ENCODE measurements around the gene UGT8.

Gene UGT8

GRCh38 chr4:114692958-114693357 lies 94.4 kb downstream of the UGT8 start:
- Histone ChIP-seq H3K4me2 (ENCODE audit: insufficient read depth, low read length, poor library complexity, severe bottlenecking) (no peak overlapping the region), H4K91ac (ENCODE audit: low read depth, low read length, poor library complexity) (no peak overlapping the region), H3K27me3 (ENCODE audit: control insufficient read depth in 3 of 3, insufficient read depth in 3 of 3, low read depth in 1 of 3, low read length in 3 of 3) (no peaks in the 10 kb centered on the region), H2BK120ac (ENCODE audit: low read depth, low read length) (no peak overlapping the region), H2AK5ac (ENCODE audit: low read depth, low read length) (no peak overlapping the region), H3K23ac (ENCODE audit: low read depth, low read length, poor library complexity) (no peak overlapping the region), H3K4me1 (ENCODE audit: control insufficient read depth in 2 of 2, insufficient read depth in 1 of 2, low read depth in 1 of 2, low read length in 2 of 2) (peaks cover 0 to 4% of the 10 kb centered on the region in 2 donors), H3K9me3 (replicated peaks in 1 of 2; ENCODE audit: control insufficient read depth in 2 of 2, insufficient read depth in 1 of 2, low read depth in 1 of 2, low read length in 2 of 2) (no peaks in the 10 kb centered on the region), H3K4ac (ENCODE audit: low read length) (no peak overlapping the region), H2BK12ac (ENCODE audit: low read length) (no peak overlapping the region), H3K14ac (ENCODE audit: low read length) (no peak overlapping the region), H3K79me1 (ENCODE audit: low read depth, low read length) (no peaks in the 10 kb centered on the region), H2BK15ac (ENCODE audit: low read length) (no peak overlapping the region), H3K36me3 (replicated peaks in 1 of 2; ENCODE audit: control insufficient read depth in 2 of 2, insufficient read depth in 2 of 2, low read length in 2 of 2) (no peaks in the 10 kb centered on the region), H3K18ac (ENCODE audit: low read length) (no peak overlapping the region), H2BK5ac (ENCODE audit: low read length) (no peak overlapping the region), H3K9ac (ENCODE audit: low read depth, low read length, poor library complexity) (no peak overlapping the region), H3K4me3 (ENCODE audit: low read length in 2 of 2) (no peak overlapping the region), H4K8ac (ENCODE audit: low read depth, low read length) (no peak overlapping the region), H3K27ac (replicated peaks; ENCODE audit: low read length) (no peak overlapping the region), H2AFZ (ENCODE audit: low read length) (no peak overlapping the region)
- DNase-seq (ENCODE audit: low spot score): no peak
- WGBS, 2 donors (ENCODE audit: extremely low coverage in 2 of 2, insufficient read length in 2 of 2, insufficient replicate concordance in 1 of 2): no CpG with 5 or more reads among the region's 3 CpGs

DNA sequence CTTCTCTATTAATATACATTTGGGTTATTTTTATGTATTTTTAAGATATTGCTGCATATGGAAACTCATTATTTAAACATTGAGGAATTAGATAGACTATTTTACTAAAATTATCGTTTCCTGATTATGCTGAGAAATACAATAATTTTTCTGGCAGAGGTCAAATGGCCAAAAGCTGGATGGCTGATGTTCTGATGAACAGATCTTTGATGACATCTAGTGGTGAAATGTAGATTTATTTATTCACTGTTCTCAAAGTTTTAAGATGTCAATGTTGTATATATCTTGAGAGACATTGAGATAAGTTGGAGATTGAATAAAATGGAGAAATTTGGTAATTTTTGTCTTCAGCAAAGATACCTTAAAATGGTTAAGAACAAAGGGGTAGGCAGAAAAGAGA lies 96.2 kb downstream of the UGT8 start:
- Histone ChIP-seq H4K91ac (ENCODE audit: low read depth, low read length, poor library complexity) (no peak overlapping the region), H2AFZ (ENCODE audit: low read length) (no peak overlapping the region), H2BK15ac (ENCODE audit: low read length) (no peak overlapping the region), H2BK5ac (ENCODE audit: low read length) (no peak overlapping the region), H3K23ac (ENCODE audit: low read depth, low read length, poor library complexity) (no peak overlapping the region), H2AK5ac (ENCODE audit: low read depth, low read length) (no peak overlapping the region), H3K4me3 (ENCODE audit: low read length in 2 of 2) (no peak overlapping the region), H3K9me3 (replicated peaks in 1 of 2; ENCODE audit: control insufficient read depth in 2 of 2, insufficient read depth in 1 of 2, low read depth in 1 of 2, low read length in 2 of 2) (no peaks in the 10 kb centered on the region), H3K4me1 (ENCODE audit: control insufficient read depth in 2 of 2, insufficient read depth in 1 of 2, low read depth in 1 of 2, low read length in 2 of 2) (peaks cover 0 to 4% of the 10 kb centered on the region in 2 donors), H3K4ac (ENCODE audit: low read length) (no peak overlapping the region), H3K79me1 (ENCODE audit: low read depth, low read length) (no peaks in the 10 kb centered on the region), H3K18ac (ENCODE audit: low read length) (no peak overlapping the region), H2BK12ac (ENCODE audit: low read length) (no peak overlapping the region), H3K36me3 (replicated peaks in 1 of 2; ENCODE audit: control insufficient read depth in 2 of 2, insufficient read depth in 2 of 2, low read length in 2 of 2) (no peaks in the 10 kb centered on the region), H2BK120ac (ENCODE audit: low read depth, low read length) (no peak overlapping the region), H3K4me2 (ENCODE audit: insufficient read depth, low read length, poor library complexity, severe bottlenecking) (no peak overlapping the region), H3K27me3 (ENCODE audit: control insufficient read depth in 3 of 3, insufficient read depth in 3 of 3, low read depth in 1 of 3, low read length in 3 of 3) (no peaks in the 10 kb centered on the region), H4K8ac (ENCODE audit: low read depth, low read length) (no peak overlapping the region), H3K14ac (ENCODE audit: low read length) (no peak overlapping the region), H3K27ac (replicated peaks; ENCODE audit: low read length) (no peak overlapping the region), H3K9ac (ENCODE audit: low read depth, low read length, poor library complexity) (no peak overlapping the region)
- peak; percentile 26 for DNase-seq (ENCODE audit: low spot score)
- WGBS, 2 donors (ENCODE audit: extremely low coverage in 2 of 2, insufficient read length in 2 of 2, insufficient replicate concordance in 1 of 2): no CpG with 5 or more reads among the region's 1 CpG

DNA sequence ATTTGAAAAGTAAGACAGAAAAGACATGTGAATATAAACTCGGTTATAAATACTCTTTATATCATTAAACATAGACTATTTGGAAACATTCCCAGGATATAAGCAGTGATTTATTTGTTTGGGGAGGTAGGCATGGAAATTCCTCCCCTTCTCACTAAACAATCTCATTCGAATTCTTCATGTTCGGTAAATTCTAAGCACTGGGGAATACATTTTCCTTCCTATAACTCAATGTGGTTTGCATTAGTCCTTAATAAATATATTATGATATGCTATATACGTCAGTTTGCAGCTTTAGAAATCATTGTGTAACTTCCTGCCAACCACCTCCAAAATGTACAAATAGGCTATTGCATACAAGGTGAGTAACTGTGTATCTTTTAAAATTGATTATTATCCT lies 99.6 kb downstream of the UGT8 start:
- peaks cover 0 to 4% of the 10 kb centered on the region in 2 donors for H3K4me1 ChIP-seq (ENCODE audit: control insufficient read depth in 2 of 2, insufficient read depth in 1 of 2, low read depth in 1 of 2, low read length in 2 of 2)
- H3K79me1 ChIP-seq (ENCODE audit: low read depth, low read length): no peaks in the 10 kb centered on the region
- no peak for DNase-seq (ENCODE audit: low spot score)
- no peak overlapping the region for H2BK5ac ChIP-seq (ENCODE audit: low read length)
- WGBS, 2 donors (ENCODE audit: extremely low coverage in 2 of 2, insufficient read length in 2 of 2, insufficient replicate concordance in 1 of 2): no CpG with 5 or more reads among the region's 4 CpGs
- H2BK12ac ChIP-seq (ENCODE audit: low read length): no peak overlapping the region
- no peak overlapping the region for H3K18ac ChIP-seq (ENCODE audit: low read length)
- H3K4me2 ChIP-seq (ENCODE audit: insufficient read depth, low read length, poor library complexity, severe bottlenecking): no peak overlapping the region
- H4K91ac ChIP-seq (ENCODE audit: low read depth, low read length, poor library complexity): no peak overlapping the region
- no peak overlapping the region for H2AFZ ChIP-seq (ENCODE audit: low read length)
- H3K4ac ChIP-seq (ENCODE audit: low read length): no peak overlapping the region
- H3K4me3 ChIP-seq (ENCODE audit: low read length in 2 of 2): no peak overlapping the region
- H3K14ac ChIP-seq (ENCODE audit: low read length): no peak overlapping the region
- H2BK15ac ChIP-seq (ENCODE audit: low read length): no peak overlapping the region
- H2BK120ac ChIP-seq (ENCODE audit: low read depth, low read length): no peak overlapping the region
- no peak overlapping the region for H4K8ac ChIP-seq (ENCODE audit: low read depth, low read length)
- H3K27me3 ChIP-seq (ENCODE audit: control insufficient read depth in 3 of 3, insufficient read depth in 3 of 3, low read depth in 1 of 3, low read length in 3 of 3): no peaks in the 10 kb centered on the region
- H2AK5ac ChIP-seq (ENCODE audit: low read depth, low read length): no peak overlapping the region
- H3K36me3 ChIP-seq (replicated peaks in 1 of 2; ENCODE audit: control insufficient read depth in 2 of 2, insufficient read depth in 2 of 2, low read length in 2 of 2): no peaks in the 10 kb centered on the region
- no peak overlapping the region for H3K9ac ChIP-seq (ENCODE audit: low read depth, low read length, poor library complexity)
- H3K23ac ChIP-seq (ENCODE audit: low read depth, low read length, poor library complexity): no peak overlapping the region
- no peaks in the 10 kb centered on the region for H3K9me3 ChIP-seq (replicated peaks in 1 of 2; ENCODE audit: control insufficient read depth in 2 of 2, insufficient read depth in 1 of 2, low read depth in 1 of 2, low read length in 2 of 2)
- no peak overlapping the region for H3K27ac ChIP-seq (replicated peaks; ENCODE audit: low read length)

DNA sequence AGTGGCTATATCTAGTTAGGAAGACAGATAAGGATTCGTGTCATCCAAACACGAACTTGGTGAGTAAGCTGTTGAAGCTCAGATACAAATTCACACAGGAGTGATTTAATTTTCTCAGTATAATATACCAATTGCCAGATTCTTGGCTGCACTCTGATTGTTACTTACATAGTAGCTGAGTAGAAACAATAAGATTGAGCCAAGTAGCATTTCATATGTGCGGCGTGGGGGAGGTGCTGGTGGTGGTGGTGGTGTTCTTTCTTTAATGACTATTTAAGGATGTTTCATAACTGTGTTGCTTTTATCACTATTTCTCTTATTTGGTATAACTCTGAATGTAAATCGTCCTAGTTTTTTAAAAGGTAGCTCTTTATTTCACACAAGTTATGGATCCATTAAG lies 102.9 kb downstream of the UGT8 start:
- no peak overlapping the region for H3K4me3 ChIP-seq (ENCODE audit: low read length in 2 of 2)
- H3K27ac ChIP-seq (replicated peaks; ENCODE audit: low read length): no peak overlapping the region
- no peak overlapping the region for H2BK5ac ChIP-seq (ENCODE audit: low read length)
- no peaks in the 10 kb centered on the region for H3K27me3 ChIP-seq (ENCODE audit: control insufficient read depth in 3 of 3, insufficient read depth in 3 of 3, low read depth in 1 of 3, low read length in 3 of 3)
- no peak overlapping the region for H3K4me2 ChIP-seq (ENCODE audit: insufficient read depth, low read length, poor library complexity, severe bottlenecking)
- H3K79me1 ChIP-seq (ENCODE audit: low read depth, low read length): no peaks in the 10 kb centered on the region
- H4K8ac ChIP-seq (ENCODE audit: low read depth, low read length): no peak overlapping the region
- H3K36me3 ChIP-seq (replicated peaks in 1 of 2; ENCODE audit: control insufficient read depth in 2 of 2, insufficient read depth in 2 of 2, low read length in 2 of 2): no peaks in the 10 kb centered on the region
- WGBS, 2 donors (ENCODE audit: extremely low coverage in 2 of 2, insufficient read length in 2 of 2, insufficient replicate concordance in 1 of 2): no CpG with 5 or more reads among the region's 5 CpGs
- no peak overlapping the region for H3K18ac ChIP-seq (ENCODE audit: low read length)
- H2BK12ac ChIP-seq (ENCODE audit: low read length): no peak overlapping the region
- H2AK5ac ChIP-seq (ENCODE audit: low read depth, low read length): no peak overlapping the region
- DNase-seq (ENCODE audit: low spot score): no peak
- H3K23ac ChIP-seq (ENCODE audit: low read depth, low read length, poor library complexity): no peak overlapping the region
- H3K4ac ChIP-seq (ENCODE audit: low read length): no peak overlapping the region
- no peak overlapping the region for H3K14ac ChIP-seq (ENCODE audit: low read length)
- no peak overlapping the region for H4K91ac ChIP-seq (ENCODE audit: low read depth, low read length, poor library complexity)
- H2BK120ac ChIP-seq (ENCODE audit: low read depth, low read length): no peak overlapping the region
- H3K4me1 ChIP-seq (ENCODE audit: control insufficient read depth in 2 of 2, insufficient read depth in 1 of 2, low read depth in 1 of 2, low read length in 2 of 2): peaks cover 0 to 4% of the 10 kb centered on the region in 2 donors
- no peaks in the 10 kb centered on the region for H3K9me3 ChIP-seq (replicated peaks in 1 of 2; ENCODE audit: control insufficient read depth in 2 of 2, insufficient read depth in 1 of 2, low read depth in 1 of 2, low read length in 2 of 2)
- no peak overlapping the region for H3K9ac ChIP-seq (ENCODE audit: low read depth, low read length, poor library complexity)
- no peak overlapping the region for H2BK15ac ChIP-seq (ENCODE audit: low read length)
- no peak overlapping the region for H2AFZ ChIP-seq (ENCODE audit: low read length)

Data from neuronal stem cell (in vitro differentiated cells).